H7 (cell line): ENCODE measurements around the gene MEGF9. TPM values are rescaled to one million over a fixed set of nuclear protein-coding genes. Genes with fewer than 3 reads are reported as not detected.

ENCODE experiments used
- DNase-seq: peaks from one replicate; pipeline ENCODE4 v3.0.0; 2012
- H3K27me3 ChIP-seq: 2 replicates; pipeline ENCODE4 v1.6.0; 2011; ENCODE audit warnings: mild to moderate bottlenecking, low read length; ENCODE audit not compliant: control insufficient read depth, insufficient read depth
- H3K36me3 ChIP-seq: replicated peaks from 2 replicates; pipeline ENCODE4 v1.5.1; 2011; ENCODE audit warnings: low read length; ENCODE audit not compliant: control insufficient read depth, insufficient read depth
- H3K4me3 ChIP-seq: 2 replicates; pipeline ENCODE4 v1.5.1; 2011; ENCODE audit warnings: low read depth, mild to moderate bottlenecking, control low read depth, low read length, moderate library complexity; ENCODE audit not compliant: insufficient read depth
- total RNA-seq: library from RNA; depleted of rRNA; stranded (reverse); fragments of >200 nt; shearing (Covaris generic); gene quantifications from 2 replicates; pipeline ENCODE4 v1.2.3, GENCODE V29; 2014

The MEGF9 gene
- total RNA-seq, 1 experiment from 2014 or later, result 1.2 TPM

GRCh38 chr9:120676767-120677402 lies 37.4 kb downstream of the MEGF9 start:
- DNase-seq, result no peak
- no peak overlapping the region for H3K4me3 ChIP-seq
- no peaks in the 10 kb centered on the region for H3K27me3 ChIP-seq
- H3K36me3 ChIP-seq, result no peaks in the 10 kb centered on the region

GRCh38 chr9:120668399-120668798 lies 45.9 kb downstream of the MEGF9 start:
- no peak for DNase-seq
- Histone ChIP-seq H3K4me3 (no peak overlapping the region), H3K36me3 (no peaks in the 10 kb centered on the region), H3K27me3 (no peaks in the 10 kb centered on the region)

- Histone ChIP-seq H3K4me3 (no peak overlapping the region), H3K27me3 (no peaks in the 10 kb centered on the region), H3K36me3 (no peaks in the 10 kb centered on the region)
- DNase-seq, result no peak
Observed at GRCh38 chr9:120663950-120664349, 50.3 kb downstream of the MEGF9 start.

GRCh38 chr9:120663380-120663779 lies 50.9 kb downstream of the MEGF9 start:
- H3K27me3 ChIP-seq, result no peaks in the 10 kb centered on the region
- DNase-seq, result no peak
- H3K4me3 ChIP-seq, result no peak overlapping the region
- no peaks in the 10 kb centered on the region for H3K36me3 ChIP-seq

GRCh38 chr9:120662513-120662912 lies 51.8 kb downstream of the MEGF9 start:
- Histone ChIP-seq H3K4me3 (no peak overlapping the region), H3K27me3 (no peaks in the 10 kb centered on the region), H3K36me3 (no peaks in the 10 kb centered on the region)
- no peak for DNase-seq

- Histone ChIP-seq H3K4me3 (no peak overlapping the region), H3K27me3 (no peaks in the 10 kb centered on the region), H3K36me3 (no peaks in the 10 kb centered on the region)
- DNase-seq, result no peak
Observed at GRCh38 chr9:120659676-120660075, 54.6 kb downstream of the MEGF9 start.

- H3K27me3 ChIP-seq, result no peaks in the 10 kb centered on the region
- no peak for DNase-seq
- H3K4me3 ChIP-seq, result no peak overlapping the region
- H3K36me3 ChIP-seq, result no peaks in the 10 kb centered on the region
Observed at GRCh38 chr9:120659209-120659608, 55.1 kb downstream of the MEGF9 start.

GRCh38 chr9:120655005-120655622 lies 59.2 kb downstream of the MEGF9 start:
- DNase-seq, result no peak
- no peak overlapping the region for H3K4me3 ChIP-seq
- H3K36me3 ChIP-seq, result no peaks in the 10 kb centered on the region
- H3K27me3 ChIP-seq, result no peaks in the 10 kb centered on the region

- H3K27me3 ChIP-seq, result no peaks in the 10 kb centered on the region
- no peak overlapping the region for H3K4me3 ChIP-seq
- no peaks in the 10 kb centered on the region for H3K36me3 ChIP-seq
- DNase-seq, result no peak
Observed at GRCh38 chr9:120654272-120654671, 60.0 kb downstream of the MEGF9 start.

- Histone ChIP-seq H3K27me3 (no peaks in the 10 kb centered on the region), H3K36me3 (no peaks in the 10 kb centered on the region), H3K4me3 (no peak overlapping the region)
- no peak for DNase-seq
Observed at GRCh38 chr9:120653762-120654161, 60.5 kb downstream of the MEGF9 start.

GRCh38 chr9:120652934-120653333 lies 61.3 kb downstream of the MEGF9 start:
- Histone ChIP-seq H3K27me3 (no peaks in the 10 kb centered on the region), H3K36me3 (no peaks in the 10 kb centered on the region), H3K4me3 (no peak overlapping the region)
- DNase-seq, result no peak

- no peak overlapping the region for H3K4me3 ChIP-seq
- H3K27me3 ChIP-seq, result no peaks in the 10 kb centered on the region
- H3K36me3 ChIP-seq, result no peaks in the 10 kb centered on the region
- DNase-seq, result no peak
Observed at GRCh38 chr9:120650352-120650751, 63.9 kb downstream of the MEGF9 start.

- Histone ChIP-seq H3K4me3 (no peak overlapping the region), H3K27me3 (no peaks in the 10 kb centered on the region), H3K36me3 (no peaks in the 10 kb centered on the region)
- DNase-seq, result no peak
Observed at GRCh38 chr9:120648581-120649197, 65.6 kb downstream of the MEGF9 start.

- DNase-seq, result no peak
- Histone ChIP-seq H3K4me3 (no peak overlapping the region), H3K36me3 (no peaks in the 10 kb centered on the region), H3K27me3 (no peaks in the 10 kb centered on the region)
Observed at GRCh38 chr9:120646948-120647347, 67.3 kb downstream of the MEGF9 start.

- Histone ChIP-seq H3K27me3 (no peaks in the 10 kb centered on the region), H3K4me3 (no peak overlapping the region), H3K36me3 (no peaks in the 10 kb centered on the region)
- no peak for DNase-seq
Observed at GRCh38 chr9:120645760-120646159, 68.5 kb downstream of the MEGF9 start.
